ENCODE measurements around the gene NCOA1.

GRCh38 chr2:24478243-24478642, 12.8 kb upstream of the NCOA1 start:
- TF ChIP-seq CTCF (IDR thresholded peaks at IDR 0.05) (no peak), REST (IDR thresholded peaks at IDR 0.05; ENCODE audit: insufficient read depth in 1 of 2, low read depth in 2 of 2, low read length in 1 of 2) (no peak), POLR2AphosphoS5 (IDR thresholded peaks at IDR 0.05; ENCODE audit: low read depth, low read length) (no peak), TCF7L2 (IDR thresholded peaks at IDR 0.05; ENCODE audit: low read depth, low read length) (no peak), SIN3A (IDR thresholded peaks at IDR 0.05; ENCODE audit: borderline replicate concordance, insufficient read depth, low read depth, low read length) (no peak)

Measured in Panc1 (cell line).